Adipocyte (in vitro differentiated cells): ENCODE results near the gene AGBL1.

ENCODE experiments used
- DNase-seq: peaks from one replicate; pipeline ENCODE4 v3.0.0-alpha.2; 2015; ENCODE audit warnings: low read depth
- H3K27me3 ChIP-seq: replicated peaks from 2 replicates; pipeline ENCODE4 v1.7.0; 2013; ENCODE audit warnings: mild to moderate bottlenecking, low read length, moderate library complexity; ENCODE audit not compliant: control insufficient read depth, insufficient read depth
- H3K36me3 ChIP-seq: 2 replicates; pipeline ENCODE4 v1.7.0; 2013; ENCODE audit warnings: low read length, mild to moderate bottlenecking, moderate library complexity; ENCODE audit not compliant: control insufficient read depth, insufficient read depth, severe bottlenecking
- H3K4me1 ChIP-seq: 2 replicates; pipeline ENCODE4 v1.7.0; 2013; ENCODE audit warnings: mild to moderate bottlenecking, low read length, moderate library complexity; ENCODE audit not compliant: control insufficient read depth, insufficient read depth
- H3K4me3 ChIP-seq: 2 replicates; pipeline ENCODE4 v1.7.0; 2013; ENCODE audit warnings: mild to moderate bottlenecking, low read length, moderate library complexity
- H3K9ac ChIP-seq: 2 replicates; pipeline ENCODE4 v1.7.0; 2013; ENCODE audit warnings: mild to moderate bottlenecking, low read length, moderate library complexity
- H3K9me3 ChIP-seq: 2 replicates; pipeline ENCODE4 v1.7.0; 2013; ENCODE audit warnings: mild to moderate bottlenecking, low read length, moderate library complexity; ENCODE audit not compliant: control insufficient read depth

Gene AGBL1

DNA sequence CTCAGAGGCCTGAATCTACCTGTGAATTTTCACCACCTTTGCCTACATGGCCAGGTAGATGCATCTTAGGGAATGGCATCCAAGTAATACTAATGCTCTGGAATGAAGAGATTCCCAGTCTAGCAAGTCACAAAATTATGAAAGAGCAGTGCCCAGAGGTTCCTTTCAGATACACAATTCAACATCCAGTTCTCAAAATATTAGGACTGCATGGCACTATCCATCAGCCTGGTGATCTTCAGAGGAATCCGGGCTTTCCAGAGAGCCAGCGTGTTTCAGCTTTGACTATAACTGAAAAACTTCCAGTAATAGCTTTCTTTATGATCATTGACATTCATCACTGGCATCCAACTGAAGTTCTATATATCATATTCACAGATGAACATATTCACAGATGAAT, 849.8 kb downstream of the AGBL1 start:
- no peak for DNase-seq
- H3K9me3 ChIP-seq: no peaks in the 10 kb centered on the region
- no peaks in the 10 kb centered on the region for H3K4me1 ChIP-seq
- H3K36me3 ChIP-seq: no peaks in the 10 kb centered on the region
- H3K27me3 ChIP-seq: peaks cover 10% of the 10 kb centered on the region
- H3K4me3 ChIP-seq: no peak overlapping the region
- no peak overlapping the region for H3K9ac ChIP-seq

- H3K27me3 ChIP-seq: peaks cover 10% of the 10 kb centered on the region
- no peaks in the 10 kb centered on the region for H3K4me1 ChIP-seq
- DNase-seq: no peak
- H3K36me3 ChIP-seq: no peaks in the 10 kb centered on the region
- no peaks in the 10 kb centered on the region for H3K9me3 ChIP-seq
- H3K4me3 ChIP-seq: no peak overlapping the region
- no peak overlapping the region for H3K9ac ChIP-seq
Observed at GRCh38 chr15:86932456-86932855, 852.8 kb downstream of the AGBL1 start.

- Histone ChIP-seq H3K36me3 (no peaks in the 10 kb centered on the region), H3K4me1 (no peaks in the 10 kb centered on the region), H3K9me3 (no peaks in the 10 kb centered on the region), H3K27me3 (peaks cover 13% of the 10 kb centered on the region), H3K9ac (no peak overlapping the region), H3K4me3 (no peak overlapping the region)
- DNase-seq: no peak
Observed at GRCh38 chr15:86935841-86936240, 856.2 kb downstream of the AGBL1 start.

DNA sequence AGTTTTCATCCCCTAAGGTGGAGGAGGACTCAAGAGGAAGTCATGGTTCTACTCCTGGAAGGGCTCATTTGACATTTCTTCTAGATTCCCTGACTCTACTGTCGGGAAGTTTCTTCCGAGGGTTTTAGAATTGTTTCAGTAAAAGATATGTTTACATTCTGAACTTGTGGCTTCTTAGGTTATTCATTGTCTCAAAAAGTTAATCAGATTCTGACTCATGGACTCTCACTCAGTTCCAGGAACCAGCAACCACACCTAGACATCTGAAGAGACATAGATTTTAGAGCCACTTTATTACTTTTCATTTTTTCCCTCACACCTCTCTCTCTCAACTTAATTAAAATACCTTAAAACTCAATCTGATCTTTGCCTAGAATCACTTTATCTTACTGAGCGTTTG, 862.6 kb downstream of the AGBL1 start:
- no peak overlapping the region for H3K9ac ChIP-seq
- H3K4me1 ChIP-seq: no peaks in the 10 kb centered on the region
- DNase-seq: no peak
- H3K27me3 ChIP-seq: peaks cover 3% of the 10 kb centered on the region
- H3K4me3 ChIP-seq: no peak overlapping the region
- H3K36me3 ChIP-seq: no peaks in the 10 kb centered on the region
- H3K9me3 ChIP-seq: no peaks in the 10 kb centered on the region

GRCh38 chr15:86948719-86949118, 869.0 kb downstream of the AGBL1 start:
- Histone ChIP-seq H3K4me3 (no peak overlapping the region), H3K9ac (no peak overlapping the region), H3K4me1 (no peaks in the 10 kb centered on the region), H3K9me3 (no peaks in the 10 kb centered on the region), H3K27me3 (no peaks in the 10 kb centered on the region), H3K36me3 (no peaks in the 10 kb centered on the region)
- no peak for DNase-seq

GRCh38 chr15:86959254-86959653, 879.6 kb downstream of the AGBL1 start:
- Histone ChIP-seq H3K4me1 (no peaks in the 10 kb centered on the region), H3K36me3 (no peaks in the 10 kb centered on the region), H3K4me3 (no peak overlapping the region), H3K9me3 (no peaks in the 10 kb centered on the region), H3K27me3 (no peaks in the 10 kb centered on the region), H3K9ac (no peak overlapping the region)
- DNase-seq: no peak

- Histone ChIP-seq H3K9me3 (no peaks in the 10 kb centered on the region), H3K27me3 (no peaks in the 10 kb centered on the region), H3K4me3 (no peak overlapping the region), H3K9ac (no peak overlapping the region), H3K36me3 (no peaks in the 10 kb centered on the region), H3K4me1 (no peaks in the 10 kb centered on the region)
- no peak for DNase-seq
Observed at GRCh38 chr15:86961669-86962068, 882.0 kb downstream of the AGBL1 start.

- Histone ChIP-seq H3K9ac (no peak overlapping the region), H3K36me3 (no peaks in the 10 kb centered on the region), H3K9me3 (no peaks in the 10 kb centered on the region), H3K4me3 (no peak overlapping the region), H3K27me3 (no peaks in the 10 kb centered on the region), H3K4me1 (no peaks in the 10 kb centered on the region)
- DNase-seq: no peak
Observed at GRCh38 chr15:86964271-86964670, 884.6 kb downstream of the AGBL1 start.

- Histone ChIP-seq H3K9ac (no peak overlapping the region), H3K4me1 (no peaks in the 10 kb centered on the region), H3K27me3 (no peaks in the 10 kb centered on the region), H3K4me3 (no peak overlapping the region), H3K36me3 (no peaks in the 10 kb centered on the region), H3K9me3 (no peaks in the 10 kb centered on the region)
- no peak for DNase-seq
Observed at GRCh38 chr15:86968244-86968643, 888.6 kb downstream of the AGBL1 start.

DNA sequence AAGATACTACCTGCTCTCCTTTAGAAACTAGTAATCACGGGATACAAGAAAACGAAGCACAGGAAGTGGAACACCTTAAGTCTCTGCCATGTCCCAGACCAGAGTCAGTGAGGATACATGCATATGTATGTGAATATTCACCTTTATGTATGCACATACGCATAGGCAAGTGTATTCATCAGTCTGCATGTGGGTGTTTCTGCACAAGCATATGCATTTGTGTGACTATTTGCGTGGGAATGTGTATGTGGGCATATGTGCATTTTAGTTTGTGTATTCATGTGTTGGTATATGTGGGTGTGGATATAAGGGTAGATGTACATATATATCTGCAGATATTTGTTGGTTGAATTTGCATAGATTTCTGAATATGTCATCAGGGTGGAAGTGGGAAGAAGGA, 889.7 kb downstream of the AGBL1 start:
- DNase-seq: no peak
- H3K9ac ChIP-seq: no peak overlapping the region
- no peak overlapping the region for H3K4me3 ChIP-seq
- H3K27me3 ChIP-seq: no peaks in the 10 kb centered on the region
- H3K36me3 ChIP-seq: no peaks in the 10 kb centered on the region
- no peaks in the 10 kb centered on the region for H3K4me1 ChIP-seq
- no peaks in the 10 kb centered on the region for H3K9me3 ChIP-seq

DNA sequence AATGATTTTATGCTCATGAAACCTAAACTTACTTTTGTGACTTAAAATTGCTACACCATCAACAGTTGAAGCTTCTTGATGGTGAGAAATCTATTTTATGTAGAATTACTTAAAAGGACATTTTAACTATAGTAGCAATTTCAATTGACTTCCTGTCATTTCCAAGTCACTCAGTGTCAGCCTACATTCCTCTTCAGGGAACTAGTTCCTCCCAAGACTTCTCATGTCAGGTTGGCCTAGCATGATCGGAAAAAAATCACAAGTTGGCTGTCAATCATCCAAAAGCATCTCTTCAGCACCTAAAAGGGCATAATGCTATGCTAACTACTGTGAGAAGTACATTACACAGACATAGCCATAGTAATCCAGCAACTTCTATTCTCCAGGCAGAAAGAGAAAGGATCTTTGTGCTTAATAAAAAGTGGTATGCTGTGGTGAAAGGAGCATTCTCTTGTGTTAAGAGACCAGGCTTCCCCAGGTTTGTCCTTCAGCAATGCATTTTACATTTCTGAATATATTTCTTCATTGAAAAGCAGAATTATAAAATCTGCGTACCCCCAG, 893.7 kb downstream of the AGBL1 start:
- Histone ChIP-seq H3K36me3 (no peaks in the 10 kb centered on the region), H3K27me3 (no peaks in the 10 kb centered on the region), H3K4me3 (no peak overlapping the region), H3K9me3 (no peaks in the 10 kb centered on the region), H3K4me1 (no peaks in the 10 kb centered on the region), H3K9ac (no peak overlapping the region)
- DNase-seq: no peak

- H3K27me3 ChIP-seq: no peaks in the 10 kb centered on the region
- H3K9me3 ChIP-seq: peaks cover 4% of the 10 kb centered on the region
- H3K36me3 ChIP-seq: no peaks in the 10 kb centered on the region
- DNase-seq: no peak
- H3K4me1 ChIP-seq: no peaks in the 10 kb centered on the region
- no peak overlapping the region for H3K4me3 ChIP-seq
- no peak overlapping the region for H3K9ac ChIP-seq
Observed at GRCh38 chr15:86988033-86988432, 908.4 kb downstream of the AGBL1 start.
